ENCODE measurements around the gene KCP. TPM values are rescaled to one million over a fixed set of nuclear protein-coding genes. Genes with fewer than 3 reads are reported as not detected.

KCP gene
- total and polyA plus RNA-seq, 8 donors: 0.08 to 0.95 (median 0.35) TPM

DNA sequence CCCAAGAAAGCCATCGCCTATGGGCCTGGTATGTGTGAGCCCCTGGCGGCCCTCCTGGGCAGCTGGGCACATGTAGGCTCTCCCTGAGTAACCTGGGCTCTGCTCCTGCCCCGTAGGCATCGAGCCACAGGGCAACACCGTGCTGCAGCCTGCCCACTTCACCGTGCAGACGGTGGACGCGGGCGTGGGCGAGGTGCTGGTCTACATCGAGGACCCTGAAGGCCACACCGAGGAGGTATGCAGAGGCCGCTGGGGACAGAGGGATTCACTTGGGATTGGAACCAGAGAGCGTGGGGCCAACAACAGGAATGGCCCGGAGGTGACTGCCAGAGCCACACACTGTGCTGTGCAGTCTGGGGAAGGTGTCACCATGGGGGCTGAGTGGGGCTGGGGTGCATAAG, 73.0 kb downstream of the KCP start:
- Histone ChIP-seq H3K9me3 (no peaks in the 10 kb centered on the region), H3K27ac (no peak overlapping the region), H3K4me1 (no peaks in the 10 kb centered on the region), H3K27me3 (no peaks in the 10 kb centered on the region), H3K4me3 (no peak overlapping the region), H3K36me3 (no peaks in the 10 kb centered on the region)
- TF ChIP-seq, protein P1, sequence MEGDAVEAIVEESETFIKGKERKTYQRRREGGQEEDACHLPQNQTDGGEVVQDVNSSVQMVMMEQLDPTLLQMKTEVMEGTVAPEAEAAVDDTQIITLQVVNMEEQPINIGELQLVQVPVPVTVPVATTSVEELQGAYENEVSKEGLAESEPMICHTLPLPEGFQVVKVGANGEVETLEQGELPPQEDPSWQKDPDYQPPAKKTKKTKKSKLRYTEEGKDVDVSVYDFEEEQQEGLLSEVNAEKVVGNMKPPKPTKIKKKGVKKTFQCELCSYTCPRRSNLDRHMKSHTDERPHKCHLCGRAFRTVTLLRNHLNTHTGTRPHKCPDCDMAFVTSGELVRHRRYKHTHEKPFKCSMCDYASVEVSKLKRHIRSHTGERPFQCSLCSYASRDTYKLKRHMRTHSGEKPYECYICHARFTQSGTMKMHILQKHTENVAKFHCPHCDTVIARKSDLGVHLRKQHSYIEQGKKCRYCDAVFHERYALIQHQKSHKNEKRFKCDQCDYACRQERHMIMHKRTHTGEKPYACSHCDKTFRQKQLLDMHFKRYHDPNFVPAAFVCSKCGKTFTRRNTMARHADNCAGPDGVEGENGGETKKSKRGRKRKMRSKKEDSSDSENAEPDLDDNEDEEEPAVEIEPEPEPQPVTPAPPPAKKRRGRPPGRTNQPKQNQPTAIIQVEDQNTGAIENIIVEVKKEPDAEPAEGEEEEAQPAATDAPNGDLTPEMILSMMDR (IDR thresholded peaks at IDR 0.05): no peak
- no peak for ATAC-seq
- no peak for FAIRE-seq
- intact Hi-C loops (cut with DNase I): no loop called here
- peak in 2 of 6 donors; percentile 54 to 57 for DNase-seq
- WGBS, 2 donors: 91 to 94% methylated on average over 16 of the region's 16 CpGs

DNA sequence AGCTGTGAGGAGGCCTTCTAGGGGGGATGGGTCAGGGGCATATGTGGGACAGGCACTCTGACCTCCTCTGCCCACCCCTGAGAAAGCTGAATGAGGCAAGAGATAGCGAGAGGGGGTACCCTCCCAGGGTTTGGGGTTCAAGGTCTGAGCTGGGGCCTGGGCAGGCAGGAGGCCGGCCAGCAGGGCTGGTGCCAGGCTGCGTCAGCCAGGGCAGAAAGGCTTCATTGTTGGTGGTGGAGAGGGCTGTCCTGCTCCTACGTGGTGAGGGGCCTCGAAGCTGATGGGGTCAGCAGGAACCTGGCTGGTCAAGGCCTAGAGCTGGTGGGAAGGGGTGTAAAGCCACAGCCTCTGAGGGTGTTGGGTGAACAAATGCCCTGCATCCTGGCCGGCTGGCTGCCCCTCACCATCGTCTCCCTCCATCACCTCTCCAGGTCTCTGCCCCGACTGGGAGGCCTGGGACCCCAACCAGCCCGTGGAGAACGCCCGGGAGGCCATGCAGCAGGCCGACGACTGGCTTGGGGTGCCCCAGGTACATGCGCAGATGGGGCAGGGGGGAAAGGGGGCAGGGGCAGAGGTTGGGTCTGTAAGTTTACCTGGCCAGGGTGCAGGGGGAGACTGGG, 73.7 kb downstream of the KCP start:
- no peak for ATAC-seq
- no peaks in the 10 kb centered on the region for H3K36me3 ChIP-seq
- TF ChIP-seq, protein P1 (IDR thresholded peaks at IDR 0.05): no peak
- no peaks in the 10 kb centered on the region for H3K9me3 ChIP-seq
- intact Hi-C loops (cut with DNase I): no loop called here
- WGBS, 2 donors: 82 to 94% methylated on average over 14 of the region's 14 CpGs
- H3K27ac ChIP-seq: no peak overlapping the region
- FAIRE-seq: no peak
- H3K27me3 ChIP-seq: no peaks in the 10 kb centered on the region
- no peaks in the 10 kb centered on the region for H3K4me1 ChIP-seq
- no peak overlapping the region for H3K4me3 ChIP-seq
- peak in 1 of 6 donors; percentile 58 for DNase-seq

DNA sequence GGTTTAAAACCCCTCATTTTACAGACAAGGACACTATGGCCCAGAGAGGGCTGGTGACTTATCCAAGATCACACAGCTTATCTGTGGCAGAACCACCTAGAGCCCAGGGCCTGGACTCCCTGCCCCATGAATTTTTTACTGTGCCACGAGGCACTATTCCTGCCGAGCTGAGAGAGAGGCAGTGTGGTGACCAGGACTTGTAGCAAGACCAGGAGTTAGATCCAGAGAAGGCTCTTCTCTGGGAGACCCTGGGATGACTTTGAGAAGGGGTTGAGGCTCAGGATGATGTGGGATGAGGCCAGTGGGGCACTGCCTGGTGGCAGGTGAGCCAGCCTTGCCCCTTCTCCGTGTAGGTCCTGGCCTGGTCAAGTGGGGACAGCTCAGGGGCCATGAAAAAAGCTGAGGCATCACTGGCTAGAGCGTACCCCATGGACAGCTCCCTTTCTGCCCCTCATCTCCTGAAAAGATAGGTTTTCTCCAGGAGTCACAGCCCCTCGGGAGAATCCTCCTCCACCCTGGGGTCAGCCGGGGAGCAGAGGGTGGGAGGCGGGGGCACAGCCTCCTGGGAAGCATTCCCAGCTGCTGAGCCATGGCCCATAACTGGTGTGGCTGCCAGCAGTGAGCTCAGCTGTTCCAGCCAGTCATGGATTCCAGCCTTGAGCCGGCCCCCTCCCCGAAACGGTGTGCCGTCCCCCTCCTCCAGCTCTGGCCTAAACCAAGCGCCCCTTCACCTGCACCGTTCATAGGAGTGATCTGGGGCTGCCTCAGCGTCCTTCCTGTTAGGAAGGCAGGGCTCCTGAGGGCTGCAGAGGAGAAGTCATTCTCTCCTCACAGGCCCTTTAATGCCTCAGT, 74.5 kb downstream of the KCP start:
- FAIRE-seq: no peak
- 70 to 72% methylated on average over 14 of the region's 14 CpGs for WGBS, 2 donors

DNA sequence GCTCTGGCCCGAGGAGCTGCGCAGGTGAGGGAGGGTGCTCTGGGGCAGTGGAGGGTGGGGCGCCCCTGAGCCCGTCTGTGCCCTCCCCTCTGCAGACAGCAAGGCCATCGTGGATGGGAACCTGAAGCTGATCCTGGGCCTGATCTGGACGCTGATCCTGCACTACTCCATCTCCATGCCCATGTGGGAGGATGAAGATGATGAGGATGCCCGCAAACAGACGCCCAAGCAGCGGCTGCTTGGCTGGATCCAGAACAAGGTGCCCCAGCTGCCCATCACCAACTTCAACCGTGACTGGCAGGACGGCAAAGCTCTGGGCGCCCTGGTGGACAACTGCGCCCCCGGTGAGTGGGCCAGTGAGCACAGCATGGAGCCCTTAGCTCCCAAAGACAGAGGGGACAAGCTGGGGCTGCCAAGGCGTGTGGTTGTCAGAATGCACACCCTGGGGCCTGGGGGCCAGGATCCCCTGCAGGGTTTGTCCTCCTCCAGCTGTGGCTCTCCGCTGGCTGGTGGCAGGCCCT, 75.2 kb downstream of the KCP start:
- Histone ChIP-seq H3K9me3 (no peaks in the 10 kb centered on the region), H3K27me3 (no peaks in the 10 kb centered on the region), H3K27ac (no peak overlapping the region), H3K4me1 (no peaks in the 10 kb centered on the region), H3K36me3 (no peaks in the 10 kb centered on the region), H3K4me3 (no peak overlapping the region)
- intact Hi-C loops (cut with DNase I): no loop called here
- FAIRE-seq (no peak), DNase-seq (peak in 1 of 6 donors; percentile 41), ATAC-seq (no peak)
- WGBS, 2 donors: 79 to 89% methylated on average over 16 of the region's 16 CpGs
- TF ChIP-seq, protein P1 (IDR thresholded peaks at IDR 0.05): no peak

More for the DNA sequence above, 74.5 kb downstream of the KCP start:
- H3K9me3 ChIP-seq: no peaks in the 10 kb centered on the region
- H3K36me3 ChIP-seq: no peaks in the 10 kb centered on the region
- H3K27ac ChIP-seq: no peak overlapping the region
- ATAC-seq (no peak), DNase-seq (peak in 1 of 6 donors; percentile 48)
- H3K27me3 ChIP-seq: no peaks in the 10 kb centered on the region
- intact Hi-C loops (cut with DNase I): no loop called here
- TF ChIP-seq, protein P1 (IDR thresholded peaks at IDR 0.05): no peak
- no peak overlapping the region for H3K4me3 ChIP-seq
- H3K4me1 ChIP-seq: no peaks in the 10 kb centered on the region

Data from pancreas (tissue), 10 donors.